Gastrocnemius medialis (tissue), 4 donors: ENCODE measurements around the gene SMURF2.

ENCODE experiments used
- POLR2A ChIP-seq, 2 donors: fragments of 450-650 bp; IDR thresholded peaks; one replicate each; pipeline ENCODE4 v1.6.1; 2017; ENCODE audit warnings: antibody characterized with exemption in 2 of 2, mild to moderate bottlenecking in 2 of 2, moderate library complexity in 2 of 2
- TF ChIP-seq, protein P1 (sequence below), 5 experiments: fragments of 450-650 bp in 3 of 5; fragments of 200-600 bp in 2 of 5; sonication (generic) in 2 of 5; IDR thresholded peaks in 4 of 5; conservative IDR thresholded peaks in 1 of 5; 1 replicate in 4 of 5; 2 replicates in 1 of 5; pipeline ENCODE4 v1.5.1; 2016 to 2019; ENCODE audit warnings: antibody characterized with exemption in 5 of 5, mild to moderate bottlenecking in 3 of 5, moderate library complexity in 3 of 5

DNA sequence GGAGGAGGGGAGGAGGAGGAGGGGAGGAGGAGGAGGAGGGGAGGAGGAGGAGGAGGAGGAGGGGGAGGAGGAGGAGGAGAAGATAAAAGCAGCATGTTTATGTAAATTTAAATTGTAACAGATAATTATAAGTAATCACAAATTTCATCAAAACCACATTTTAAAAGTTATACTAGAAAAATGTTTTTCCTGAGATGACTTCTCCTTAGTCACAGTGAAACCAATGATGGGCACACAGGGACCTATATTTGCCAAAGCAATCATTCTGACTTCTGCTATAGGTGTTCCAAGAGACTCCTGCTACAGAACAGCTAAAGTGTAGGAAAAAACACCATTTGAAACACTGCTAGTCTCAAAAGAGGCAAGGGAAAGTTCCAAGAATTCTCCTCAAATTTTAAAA lies 88.9 kb downstream of the SMURF2 start:
- TF ChIP-seq, protein P1, sequence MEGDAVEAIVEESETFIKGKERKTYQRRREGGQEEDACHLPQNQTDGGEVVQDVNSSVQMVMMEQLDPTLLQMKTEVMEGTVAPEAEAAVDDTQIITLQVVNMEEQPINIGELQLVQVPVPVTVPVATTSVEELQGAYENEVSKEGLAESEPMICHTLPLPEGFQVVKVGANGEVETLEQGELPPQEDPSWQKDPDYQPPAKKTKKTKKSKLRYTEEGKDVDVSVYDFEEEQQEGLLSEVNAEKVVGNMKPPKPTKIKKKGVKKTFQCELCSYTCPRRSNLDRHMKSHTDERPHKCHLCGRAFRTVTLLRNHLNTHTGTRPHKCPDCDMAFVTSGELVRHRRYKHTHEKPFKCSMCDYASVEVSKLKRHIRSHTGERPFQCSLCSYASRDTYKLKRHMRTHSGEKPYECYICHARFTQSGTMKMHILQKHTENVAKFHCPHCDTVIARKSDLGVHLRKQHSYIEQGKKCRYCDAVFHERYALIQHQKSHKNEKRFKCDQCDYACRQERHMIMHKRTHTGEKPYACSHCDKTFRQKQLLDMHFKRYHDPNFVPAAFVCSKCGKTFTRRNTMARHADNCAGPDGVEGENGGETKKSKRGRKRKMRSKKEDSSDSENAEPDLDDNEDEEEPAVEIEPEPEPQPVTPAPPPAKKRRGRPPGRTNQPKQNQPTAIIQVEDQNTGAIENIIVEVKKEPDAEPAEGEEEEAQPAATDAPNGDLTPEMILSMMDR (IDR thresholded peaks at IDR 0.05 in 4 of 5, conservative IDR thresholded peaks at IDR 0.05 in 1 of 5): no peak
- no peak for TF ChIP-seq POLR2A (IDR thresholded peaks at IDR 0.05)
